ELF-1 (cell line): ENCODE data around the gene STX8.

Source experiments
- DNase-seq: peaks from one replicate; pipeline ENCODE4 v3.0.0-alpha.2; 2016; ENCODE audit warnings: low read depth, low spot score

Gene STX8

GRCh38 chr17:9298776-9299295, 276.8 kb downstream of the STX8 start:
- DNase-seq = peak; percentile 62

GRCh38 chr17:9298135-9298534, 277.5 kb downstream of the STX8 start:
- no peak for DNase-seq

- no peak for DNase-seq
Measured at GRCh38 chr17:9294661-9295210, 280.9 kb downstream of the STX8 start.

GRCh38 chr17:9292561-9292941, 283.1 kb downstream of the STX8 start:
- DNase-seq = no peak

GRCh38 chr17:9291912-9292560, 283.6 kb downstream of the STX8 start:
- DNase-seq = peak; percentile 17

- DNase-seq = no peak
Measured at GRCh38 chr17:9290226-9290613, 285.4 kb downstream of the STX8 start.

GRCh38 chr17:9287306-9287705, 288.3 kb downstream of the STX8 start:
- no peak for DNase-seq

- no peak for DNase-seq
Measured at GRCh38 chr17:9286434-9286833, 289.2 kb downstream of the STX8 start.

- DNase-seq = no peak
Measured at GRCh38 chr17:9285602-9286427, 289.8 kb downstream of the STX8 start.

- DNase-seq = peak; percentile 10
Measured at GRCh38 chr17:9284884-9285283, 290.7 kb downstream of the STX8 start.

GRCh38 chr17:9283909-9284308, 291.7 kb downstream of the STX8 start:
- DNase-seq = no peak

- DNase-seq = no peak
Measured at GRCh38 chr17:9279893-9280292, 295.7 kb downstream of the STX8 start.

GRCh38 chr17:9274973-9275372, 300.6 kb downstream of the STX8 start:
- DNase-seq = no peak

GRCh38 chr17:9273428-9274391, 301.9 kb downstream of the STX8 start:
- DNase-seq = no peak

- DNase-seq = no peak
Measured at GRCh38 chr17:9272501-9273200, 303.0 kb downstream of the STX8 start.

- no peak for DNase-seq
Measured at GRCh38 chr17:9271989-9272388, 303.6 kb downstream of the STX8 start.

- no peak for DNase-seq
Measured at GRCh38 chr17:9270921-9271320, 304.7 kb downstream of the STX8 start.

- DNase-seq = no peak
Measured at GRCh38 chr17:9269350-9270035, 306.1 kb downstream of the STX8 start.

GRCh38 chr17:9268546-9268945, 307.1 kb downstream of the STX8 start:
- no peak for DNase-seq

GRCh38 chr17:9266697-9267117, 308.9 kb downstream of the STX8 start:
- no peak for DNase-seq
